ENCODE results near the gene GAP43.
"Not testable (repeated sequence)": the region's sequence is repeated elsewhere in the genome, so short reads cannot be mapped to it uniquely, and the experiment has no call there.

GAP43 gene

GRCh38 chr3:115699706-115700105, 76.4 kb downstream of the GAP43 start:
- no peak for DNase-seq

- DNase-seq = no peak
Measured at GRCh38 chr3:115702598-115702997, 79.3 kb downstream of the GAP43 start.

GRCh38 chr3:115704661-115705338, 81.5 kb downstream of the GAP43 start:
- DNase-seq = no peak

- no peak for DNase-seq
Measured at GRCh38 chr3:115706311-115706829, 83.1 kb downstream of the GAP43 start.

GRCh38 chr3:115708540-115708939, 85.2 kb downstream of the GAP43 start:
- DNase-seq = no peak

- DNase-seq = no peak
Measured at GRCh38 chr3:115709093-115709492, 85.8 kb downstream of the GAP43 start.

GRCh38 chr3:115709931-115710330, 86.6 kb downstream of the GAP43 start:
- no peak for DNase-seq

GRCh38 chr3:115710799-115711198, 87.5 kb downstream of the GAP43 start:
- DNase-seq = no peak

- no peak for DNase-seq
Measured at GRCh38 chr3:115712871-115713270, 89.6 kb downstream of the GAP43 start.

GRCh38 chr3:115713284-115713683, 90.0 kb downstream of the GAP43 start:
- DNase-seq = no peak

GRCh38 chr3:115715241-115715745, 92.0 kb downstream of the GAP43 start:
- DNase-seq = no peak

- DNase-seq = no peak
Measured at GRCh38 chr3:115720983-115721382, 97.7 kb downstream of the GAP43 start.

- no peak for DNase-seq
Measured at GRCh38 chr3:115725800-115726199, 102.5 kb downstream of the GAP43 start.

GRCh38 chr3:115727135-115727534, 103.8 kb downstream of the GAP43 start:
- DNase-seq = no peak

- no peak for DNase-seq
Measured at GRCh38 chr3:115728013-115728412, 104.7 kb downstream of the GAP43 start.

- not testable (repeated sequence) for DNase-seq
Measured at GRCh38 chr3:115736341-115736740, 113.0 kb downstream of the GAP43 start.

GRCh38 chr3:115741650-115742049, 118.3 kb downstream of the GAP43 start:
- DNase-seq = no peak

GRCh38 chr3:115744516-115744915, 121.2 kb downstream of the GAP43 start:
- DNase-seq = not testable (repeated sequence)

GRCh38 chr3:115752978-115753377, 129.7 kb downstream of the GAP43 start:
- DNase-seq = not testable (repeated sequence)

- no peak for DNase-seq
Measured at GRCh38 chr3:115758076-115758763, 134.9 kb downstream of the GAP43 start.

- DNase-seq = no peak
Measured at GRCh38 chr3:115760716-115761115, 137.4 kb downstream of the GAP43 start.

- DNase-seq = no peak
Measured at GRCh38 chr3:115761927-115762305, 138.6 kb downstream of the GAP43 start.

- DNase-seq = no peak
Measured at GRCh38 chr3:115766587-115767482, 143.5 kb downstream of the GAP43 start.

Data from GF-D8 (cell line).